Cardiac muscle cell (in vitro differentiated cells and primary cell): Measurements from ENCODE around the gene SLC38A6. TPM values are rescaled to one million over a fixed set of nuclear protein-coding genes. Genes with fewer than 3 reads are reported as not detected.

Experiments used
- DNase-seq, 2 donors: peaks; one replicate each; pipeline versions ENCODE4 v3.0.0 to v3.0.0-alpha.2; 2010 to 2017; ENCODE audit warnings: low read depth in 1 of 2, low spot score in 1 of 2
- H3K27ac ChIP-seq: fragments of 200-600 bp; sonication (generic); 2 replicates; pipeline ENCODE4 v1.5.1; 2016
- H3K27me3 ChIP-seq: fragments of 200-600 bp; sonication (generic); 2 replicates; pipeline ENCODE4 v1.6.0; 2016; ENCODE audit warnings: control low read depth
- H3K36me3 ChIP-seq: fragments of 200-600 bp; sonication (generic); 2 replicates; pipeline ENCODE4 v1.5.1; 2016; ENCODE audit warnings: control low read depth
- H3K4me1 ChIP-seq: fragments of 200-600 bp; sonication (generic); 2 replicates; pipeline ENCODE4 v1.8.1; 2017; ENCODE audit warnings: low read depth, mild to moderate bottlenecking, mixed run types
- H3K4me3 ChIP-seq: fragments of 200-600 bp; sonication (generic); 2 replicates; pipeline ENCODE4 v1.5.1; 2016; ENCODE audit warnings: mild to moderate bottlenecking
- H3K9me3 ChIP-seq: fragments of 200-600 bp; sonication (generic); 2 replicates; pipeline ENCODE4 v1.5.1; 2017; ENCODE audit warnings: low read depth, mild to moderate bottlenecking, control low read depth
- CTCF ChIP-seq: IDR thresholded peaks from 2 replicates; pipeline ENCODE4 v1.5.1; 2012; ENCODE audit warnings: low read depth, mild to moderate bottlenecking, low read length
- polyA plus RNA-seq: library from polyadenylated mRNA; unstranded; fragments of >200 nt; fragmentation: Nextera tagmentation; extraction: Ambion mirVana; gene quantifications from 2 replicates; pipeline ENCODE4 v1.2.1, GENCODE V29; 2016
- total RNA-seq: library from RNA; depleted of rRNA; stranded (reverse); fragments of >200 nt; gene quantifications from 2 replicates; pipeline ENCODE4 v1.2.3, GENCODE V29; 2016

The SLC38A6 gene
- total and polyA plus RNA-seq, 2 experiments from 2014 or later = 5.7 to 15.1 TPM

GRCh38 chr14:60945984-60946383 lies 35.1 kb upstream of the SLC38A6 start:
- no peak for TF ChIP-seq CTCF
- DNase-seq = no peak
- no peaks in the 10 kb centered on the region for H3K36me3 ChIP-seq
- no peaks in the 10 kb centered on the region for H3K27me3 ChIP-seq
- peaks cover 12% of the 10 kb centered on the region for H3K4me1 ChIP-seq
- H3K27ac ChIP-seq = no peak overlapping the region
- H3K4me3 ChIP-seq = no peak overlapping the region
- no peaks in the 10 kb centered on the region for H3K9me3 ChIP-seq

GRCh38 chr14:60946773-60947172 lies 34.3 kb upstream of the SLC38A6 start:
- no peaks in the 10 kb centered on the region for H3K27me3 ChIP-seq
- TF ChIP-seq CTCF = no peak

GRCh38 chr14:60951776-60952435 lies 29.1 kb upstream of the SLC38A6 start:
- Histone ChIP-seq H3K27ac (no peak overlapping the region), H3K27me3 (no peaks in the 10 kb centered on the region), H3K9me3 (no peaks in the 10 kb centered on the region), H3K4me3 (no peak overlapping the region), H3K4me1 (no peaks in the 10 kb centered on the region), H3K36me3 (no peaks in the 10 kb centered on the region)
- no peak for DNase-seq
- TF ChIP-seq CTCF = no peak

More at GRCh38 chr14:60946773-60947172, 34.3 kb upstream of the SLC38A6 start:
- no peak overlapping the region for H3K27ac ChIP-seq
- no peaks in the 10 kb centered on the region for H3K36me3 ChIP-seq
- no peaks in the 10 kb centered on the region for H3K9me3 ChIP-seq
- H3K4me3 ChIP-seq = no peak overlapping the region
- DNase-seq = no peak
- H3K4me1 ChIP-seq = peaks cover 12% of the 10 kb centered on the region

GRCh38 chr14:60956202-60956601 lies 24.8 kb upstream of the SLC38A6 start:
- Histone ChIP-seq H3K9me3 (no peaks in the 10 kb centered on the region), H3K27me3 (no peaks in the 10 kb centered on the region), H3K27ac (no peak overlapping the region), H3K36me3 (no peaks in the 10 kb centered on the region), H3K4me1 (no peaks in the 10 kb centered on the region), H3K4me3 (no peak overlapping the region)
- no peak for TF ChIP-seq CTCF
- DNase-seq = no peak

- TF ChIP-seq CTCF = no peak
- Histone ChIP-seq H3K9me3 (no peaks in the 10 kb centered on the region), H3K4me3 (no peak overlapping the region), H3K4me1 (no peaks in the 10 kb centered on the region), H3K27me3 (no peaks in the 10 kb centered on the region), H3K27ac (no peak overlapping the region), H3K36me3 (no peaks in the 10 kb centered on the region)
- DNase-seq = no peak
These were observed 24.4 kb upstream of the SLC38A6 start for GRCh38 chr14:60956632-60957031.
